Heart right ventricle (tissue), 16 donors: ENCODE data around the gene SIX1. TPM values are rescaled to one million over a fixed set of nuclear protein-coding genes. Genes with fewer than 3 reads are reported as not detected.

Experiments used
- ATAC-seq, 8 donors: fragments of 200-7000 bp; cut with Tn5 transposase; one replicate each; pipeline ENCODE4 v1.9.1; 2020; ENCODE audit warnings: mild to moderate bottlenecking in 8 of 8, moderate library complexity in 8 of 8, moderate number of reproducible peaks in 1 of 8
- DNase-seq, 2 donors: peaks; one replicate each; pipeline ENCODE4 v3.0.0-alpha.2; 2020
- H3K27ac ChIP-seq, 10 donors: fragments of 200-600 bp; sonication (generic) in 2 of 10; one replicate each; pipeline versions ENCODE4 v1.5.0 to v1.8.0; 2020 to 2022; ENCODE audit warnings: mild to moderate bottlenecking in 3 of 10
- H3K27me3 ChIP-seq, 7 donors: fragments of 200-600 bp; one replicate each; pipeline ENCODE4 v1.8.0; 2021 to 2022; ENCODE audit warnings: mild to moderate bottlenecking in 2 of 7
- H3K36me3 ChIP-seq, 9 donors: fragments of 200-600 bp; sonication (generic) in 1 of 9; one replicate each; pipeline versions ENCODE4 v1.5.0 to v1.8.0; 2020 to 2022; ENCODE audit warnings: mild to moderate bottlenecking in 2 of 9
- H3K4me1 ChIP-seq, 9 donors: fragments of 200-600 bp; sonication (generic) in 1 of 9; one replicate each; pipeline versions ENCODE4 v1.5.0 to v1.8.0; 2020 to 2022; ENCODE audit warnings: mild to moderate bottlenecking in 4 of 9
- H3K4me3 ChIP-seq, 10 donors: fragments of 200-600 bp; sonication (generic) in 2 of 10; one replicate each; pipeline versions ENCODE4 v1.5.0 to v1.8.0; 2020 to 2022; ENCODE audit warnings: mild to moderate bottlenecking in 7 of 10, moderate library complexity in 2 of 10
- H3K9me3 ChIP-seq, 11 donors: fragments of 200-600 bp in 10 of 11; sonication (generic) in 2 of 11; one replicate each; pipeline versions ENCODE4 v1.5.0 to v1.8.0; 2013 to 2022; ENCODE audit warnings: mild to moderate bottlenecking in 2 of 11, control low read depth in 1 of 11, moderate library complexity in 1 of 11
- WGBS, 2 donors: extraction: QIAGEN DNeasy Blood & Tissue Kit; methylation state at CpG; one replicate each; pipeline ENCODE4 v1.1.7; 2013; ENCODE audit warnings: inconsistent platforms in 1 of 2; 5-methylcytosine and 5-hydroxymethylcytosine counted together
- intact Hi-C, 10 donors: fragments of 100-400 bp; cut with DNase I; formaldehyde crosslinking; loops; one replicate each; pipeline versions ENCODE4 v1.11.1 to v1.14.2; 2022
- polyA plus RNA-seq, 2 donors: library from polyadenylated mRNA; stranded (reverse); fragments of 200-250 nt; gene quantifications; one replicate each; pipeline ENCODE4 v1.2.3, GENCODE V29; 2013
- total RNA-seq, 10 donors: library from RNA; stranded (reverse); fragmentation: NEBNext Ultra II Directional in 3 of 10; extraction: Animal tissue kit (Norgen Biotek cat#: 25700) in 3 of 10; gene quantifications; one replicate each; pipeline versions ENCODE4 v1.2.1 to v1.2.4, GENCODE V29; 2021 to 2023
- TF ChIP-seq, protein P1 (sequence below), 9 donors: fragments of 200-600 bp; sonication (generic) in 2 of 9; IDR thresholded peaks; one replicate each; pipeline versions ENCODE4 v1.5.0 to v1.8.0; 2021 to 2022; ENCODE audit warnings: antibody characterized with exemption in 9 of 9, mild to moderate bottlenecking in 5 of 9, moderate library complexity in 1 of 9
- donor health status: Arrhythmogenic right ventricular cardiomyopathy.
- donor health status: ischemic (EF 13 %, LVEDD 7.1; RV severe dilation, severe dysfunction).
- donor health status: healthy with polysubstance abuse.
- donor health status: DM: no; HTN: yes; CAD: no.
- donor health status: DM: no; HTN: no; CAD: no.
- donor health status: ischemic (EF 25% LVEDD 6.9; RV normal size, moderate dysfunction).
- donor health status: ischemic (EF 25% LVEDD 5.7; RV mildly dilated, moderate dysfunction).
- donor health status: healthy.
- donor health status: DM: yes; HTN: yes; CAD: no.
- donor health status: Ischemic cardiomyopathy.
- donor health status: ischemic (EF 35%, LVEDD 5.7; RV mildly dilated, moderate dysfunction).
- donor health status: nonischemic (EF 11% LVEDD 7.7; RV severe dilation, severe dysfunction).
- donor health status: DM: yes; HTN: yes; CAD: no.
- donor health status: PGD.
- donor health status: ischemic (EF 29% LVEDD 5.4; RV normal size, mild dysfunction).
- donor health status: nonischemic (EF 23%, LVEDD 6.1; RV moderate dilation, normal function).

The SIX1 gene
- total and polyA plus RNA-seq, 12 donors: 0.04 to 0.33 TPM; not detected in 10

GRCh38 chr14:60662982-60663381, 13.7 kb upstream of the SIX1 start:
- Histone ChIP-seq H3K36me3 (no peaks in the 10 kb centered on the region), H3K9me3 (no peaks in the 10 kb centered on the region), H3K4me3 (no peak overlapping the region), H3K27me3 (peaks cover 5 to 85% (median 66%) of the 10 kb centered on the region in 7 donors), H3K4me1 (peaks cover 0 to 4% (median 3%) of the 10 kb centered on the region in 9 donors), H3K27ac (no peak overlapping the region)
- intact Hi-C loops: no loop called here
- DNase-seq: no peak
- WGBS, 2 donors: 53 to 59% methylated on average over 1 of the region's 1 CpG
- TF ChIP-seq, protein P1, sequence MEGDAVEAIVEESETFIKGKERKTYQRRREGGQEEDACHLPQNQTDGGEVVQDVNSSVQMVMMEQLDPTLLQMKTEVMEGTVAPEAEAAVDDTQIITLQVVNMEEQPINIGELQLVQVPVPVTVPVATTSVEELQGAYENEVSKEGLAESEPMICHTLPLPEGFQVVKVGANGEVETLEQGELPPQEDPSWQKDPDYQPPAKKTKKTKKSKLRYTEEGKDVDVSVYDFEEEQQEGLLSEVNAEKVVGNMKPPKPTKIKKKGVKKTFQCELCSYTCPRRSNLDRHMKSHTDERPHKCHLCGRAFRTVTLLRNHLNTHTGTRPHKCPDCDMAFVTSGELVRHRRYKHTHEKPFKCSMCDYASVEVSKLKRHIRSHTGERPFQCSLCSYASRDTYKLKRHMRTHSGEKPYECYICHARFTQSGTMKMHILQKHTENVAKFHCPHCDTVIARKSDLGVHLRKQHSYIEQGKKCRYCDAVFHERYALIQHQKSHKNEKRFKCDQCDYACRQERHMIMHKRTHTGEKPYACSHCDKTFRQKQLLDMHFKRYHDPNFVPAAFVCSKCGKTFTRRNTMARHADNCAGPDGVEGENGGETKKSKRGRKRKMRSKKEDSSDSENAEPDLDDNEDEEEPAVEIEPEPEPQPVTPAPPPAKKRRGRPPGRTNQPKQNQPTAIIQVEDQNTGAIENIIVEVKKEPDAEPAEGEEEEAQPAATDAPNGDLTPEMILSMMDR (IDR thresholded peaks at IDR 0.05): no peak
- no peak for ATAC-seq

DNA sequence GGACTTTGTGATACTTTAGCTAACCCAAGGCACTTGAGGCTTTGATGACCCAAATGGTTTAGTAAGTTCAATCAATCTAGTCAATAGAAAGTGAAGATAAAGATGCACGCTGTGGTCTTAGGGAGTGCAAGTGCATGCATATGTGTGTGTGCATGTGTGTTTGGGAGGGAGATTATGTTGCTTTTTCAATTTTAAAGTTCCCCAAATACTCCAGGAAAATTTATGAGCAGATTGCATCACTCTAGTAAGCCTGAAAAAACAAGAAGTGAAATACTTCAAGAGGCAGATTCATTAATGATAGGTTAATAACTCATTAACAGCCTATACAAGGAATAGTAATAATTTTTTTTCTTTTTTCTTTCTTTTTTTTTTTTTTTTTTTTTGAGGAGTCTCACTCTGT, 12.4 kb upstream of the SIX1 start:
- WGBS, 2 donors: 76 to 81% methylated on average over 1 of the region's 1 CpG
- peaks cover 5 to 97% (median 78%) of the 10 kb centered on the region in 7 donors for H3K27me3 ChIP-seq
- intact Hi-C loops: no loop called here

GRCh38 chr14:60658909-60659585, 9.8 kb upstream of the SIX1 start:
- Histone ChIP-seq H3K36me3 (no peaks in the 10 kb centered on the region), H3K27ac (no peak overlapping the region), H3K4me3 (no peak overlapping the region), H3K9me3 (no peaks in the 10 kb centered on the region), H3K4me1 (peaks cover 0 to 28% (median 20%) of the 10 kb centered on the region in 9 donors), H3K27me3 (peaks cover 5 to 100% (median 100%) of the 10 kb centered on the region in 7 donors)
- DNase-seq: no peak
- intact Hi-C loops: loop anchor here in 2 of 10 donors (5.0 to 10.0 kb wide), 2 partner anchors 63 to 366 kb away; partner anchors contain the start of gene SIX4 (in 1 of the 2)
- no peak for ATAC-seq
- TF ChIP-seq, protein P1 (IDR thresholded peaks at IDR 0.05): no peak
- 45 to 51% methylated on average over 4 of the region's 4 CpGs for WGBS, 2 donors

More for the DNA sequence above, 12.4 kb upstream of the SIX1 start:
- DNase-seq: no peak
- TF ChIP-seq, protein P1 (IDR thresholded peaks at IDR 0.05): no peak
- Histone ChIP-seq H3K4me1 (peaks cover 0 to 17% (median 14%) of the 10 kb centered on the region in 9 donors), H3K27ac (no peak overlapping the region), H3K36me3 (no peaks in the 10 kb centered on the region), H3K4me3 (no peak overlapping the region), H3K9me3 (no peaks in the 10 kb centered on the region)
- ATAC-seq: no peak

DNA sequence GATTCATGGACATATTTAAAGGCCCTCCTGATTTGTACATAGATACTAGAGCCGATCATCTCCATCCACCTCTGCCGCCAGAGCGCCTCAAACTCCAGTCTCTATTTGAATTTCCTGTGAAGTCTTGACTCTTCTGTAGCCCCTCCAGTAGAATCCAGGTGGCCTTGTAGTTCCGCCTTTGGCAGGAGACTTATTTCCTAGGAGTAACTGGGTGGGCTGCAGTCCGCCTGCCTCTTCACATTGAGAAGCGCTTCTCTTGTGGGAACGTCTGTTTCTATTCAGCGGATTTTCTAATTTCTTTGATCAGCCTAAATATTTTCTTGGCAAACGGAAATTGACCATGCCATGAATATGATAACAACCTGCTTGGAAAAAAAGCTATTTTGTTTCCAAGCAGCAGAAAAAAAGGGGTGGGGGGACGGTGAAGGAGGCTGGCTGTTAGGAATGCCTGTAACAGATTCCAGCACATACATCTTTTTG, 9.0 kb upstream of the SIX1 start:
- TF ChIP-seq, protein P1 (IDR thresholded peaks at IDR 0.05): no peak
- Histone ChIP-seq H3K4me1 (peaks cover 0 to 32% (median 23%) of the 10 kb centered on the region in 9 donors), H3K9me3 (no peaks in the 10 kb centered on the region), H3K4me3 (peak overlapping the region in 2 of 10 donors; percentile 67 to 71), H3K27me3 (peaks cover 12 to 100% (median 100%) of the 10 kb centered on the region in 7 donors), H3K27ac (no peak overlapping the region), H3K36me3 (no peaks in the 10 kb centered on the region)
- DNase-seq (no peak), ATAC-seq (no peak)
- intact Hi-C loops: loop anchor here in 2 of 10 donors (5.0 to 10.0 kb wide), 2 partner anchors 64 to 367 kb away; partner anchors contain the start of gene SIX4 (in 1 of the 2)
- WGBS, 2 donors: 15 to 21% methylated on average over 10 of the region's 10 CpGs
